ENCODE measurements around the gene STAMBPL1.

DNA sequence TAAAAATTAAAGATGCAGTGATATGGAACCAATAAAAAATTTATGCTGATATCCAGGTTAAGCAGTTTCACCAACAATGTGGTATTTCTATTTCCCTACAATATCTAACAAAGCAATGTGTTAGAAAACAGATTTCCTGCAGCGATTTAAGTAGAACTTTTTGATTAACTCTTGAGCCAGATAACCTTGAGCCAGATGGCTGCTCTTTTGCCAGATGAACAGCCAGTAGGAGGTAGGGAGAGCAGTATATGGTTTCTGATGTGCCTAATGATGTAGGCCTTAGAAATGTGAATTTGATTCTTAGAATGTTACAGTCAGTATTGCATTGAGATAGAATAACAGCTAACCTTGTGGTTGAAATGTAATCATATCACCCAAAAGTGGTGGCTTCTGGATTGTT, 31.1 kb downstream of the STAMBPL1 start:
- no peak for TF ChIP-seq POLR2A (IDR thresholded peaks at IDR 0.05; ENCODE audit: low read length)
- no peak for TF ChIP-seq GATA1 (IDR thresholded peaks at IDR 0.05; ENCODE audit: low read depth, low read length)
